HG02763 (cell line): ENCODE results near the gene ISCU.
A peak's percentile ranks its signal among the peaks of the same experiment; 100 is the strongest.
"Not testable (repeated sequence)": the region's sequence is repeated elsewhere in the genome, so short reads cannot be mapped to it uniquely, and the experiment has no call there.

Experiments
- ATAC-seq: cut with Tn5 transposase; IDR thresholded peaks from one replicate; pipeline ENCODE4 v1.9.1; 2021; ENCODE audit warnings: mild to moderate bottlenecking, moderate library complexity; ENCODE audit not compliant: unreplicated experiment

Gene ISCU

DNA sequence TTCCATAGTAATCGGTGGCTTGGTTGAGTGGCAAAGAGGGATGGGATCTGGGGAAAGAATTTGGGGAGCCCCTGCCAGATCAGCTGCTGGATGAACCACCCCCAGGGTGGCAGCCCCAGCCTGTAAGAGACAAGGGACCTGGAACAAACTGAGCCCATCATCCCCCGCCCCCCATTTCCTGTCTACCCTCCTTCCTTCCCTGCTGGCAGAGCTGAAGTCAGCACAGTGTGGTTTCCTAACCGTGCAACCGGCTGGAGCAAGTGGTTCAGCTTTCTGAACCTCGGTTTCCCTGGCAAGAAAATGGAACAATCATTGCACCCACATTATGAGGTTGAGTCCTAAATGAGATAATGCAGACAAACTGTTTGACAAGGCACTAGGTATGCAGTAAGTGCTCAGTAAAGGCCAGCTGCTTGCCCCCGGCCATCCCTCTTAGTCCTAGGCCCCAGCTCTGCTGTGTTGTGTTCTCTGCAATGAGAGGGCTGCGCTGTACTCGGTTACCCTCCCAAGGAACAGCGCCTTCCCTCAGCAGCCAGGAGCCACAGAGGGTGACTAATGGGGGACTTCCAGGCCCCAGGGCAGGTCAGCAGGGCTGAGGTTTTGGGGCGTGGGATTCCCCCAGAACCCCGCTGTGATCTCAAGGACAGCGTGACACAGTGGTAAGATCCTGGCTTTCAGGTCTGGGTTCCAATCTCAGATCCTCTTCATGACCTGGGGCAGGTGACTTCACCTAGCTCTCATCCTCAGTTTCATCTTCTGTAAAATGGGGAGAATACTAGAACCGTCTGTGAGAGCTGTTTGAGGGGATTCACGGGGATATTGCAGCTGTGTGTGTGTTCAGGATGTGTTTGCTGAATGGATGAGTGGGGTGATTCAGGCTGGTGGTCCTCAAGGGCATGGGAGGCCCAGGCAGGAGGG is 54.8 kb downstream of the ISCU start:
- ATAC-seq: peak; percentile 77

DNA sequence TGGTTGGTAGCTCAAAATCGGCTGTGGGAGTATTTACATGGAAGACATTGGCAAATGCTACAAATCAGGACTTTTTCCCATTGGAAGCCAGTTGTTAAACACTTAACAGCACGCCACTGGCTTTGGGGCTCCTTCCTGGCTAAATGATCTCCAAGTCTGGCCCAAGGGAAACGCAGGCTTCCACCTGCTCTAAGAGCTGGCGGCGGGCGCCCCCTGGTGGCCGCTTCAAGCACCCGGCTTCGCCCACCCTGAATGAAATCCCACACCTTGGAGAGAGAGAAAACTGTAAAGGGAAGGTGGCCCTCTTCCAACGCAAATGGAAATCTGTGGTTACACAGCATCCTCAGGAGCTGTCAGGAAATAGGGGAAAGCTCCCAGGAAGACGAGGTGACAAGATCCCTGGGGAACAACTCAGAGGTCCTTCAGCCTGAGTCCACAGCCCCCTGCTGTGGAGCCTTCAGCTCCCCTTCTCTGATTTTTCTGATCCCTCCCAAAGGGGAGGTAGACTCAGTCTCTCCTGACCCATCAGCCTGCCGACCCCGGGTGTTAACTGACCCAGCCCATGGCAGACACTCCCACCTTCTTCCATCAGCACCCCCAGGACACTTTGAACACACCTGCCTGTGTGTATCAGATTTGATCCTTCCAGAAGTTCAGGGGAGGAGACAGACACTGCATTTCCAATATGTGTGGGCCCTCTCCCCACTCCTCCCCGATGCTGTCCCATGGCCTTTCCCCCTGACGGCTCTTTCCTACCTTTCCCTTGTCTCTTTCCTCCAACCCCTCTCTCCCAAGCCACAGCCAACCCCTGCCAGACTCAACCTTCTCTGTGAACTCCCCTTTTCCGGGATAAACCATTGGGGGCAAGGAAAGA is 55.9 kb downstream of the ISCU start:
- peak; percentile 41 for ATAC-seq

DNA sequence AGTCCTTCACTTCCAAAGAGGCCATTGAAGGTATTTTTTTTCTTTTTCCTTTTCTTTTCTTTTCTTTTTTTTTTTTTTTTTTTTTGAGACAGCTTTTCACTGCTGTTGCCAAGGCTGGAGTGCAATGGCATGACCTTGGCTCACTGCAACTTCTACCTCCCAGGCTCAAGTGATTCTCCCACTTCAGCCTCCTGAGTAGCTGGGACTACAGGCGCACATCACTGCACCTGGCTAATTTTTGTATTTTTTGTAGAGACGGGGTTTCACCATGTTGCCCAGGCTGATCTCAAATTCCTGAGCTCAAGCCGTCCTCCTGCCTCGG is 56.5 kb downstream of the ISCU start:
- ATAC-seq: not testable (repeated sequence)
